ENCODE results near the gene SERPINB1.

GRCh38 chr6:2782356-2782708, 59.3 kb downstream of the SERPINB1 start:
- no peak for TF ChIP-seq EZH2 (IDR thresholded peaks at IDR 0.05; ENCODE audit: borderline replicate concordance, low read depth, low read length, severe bottlenecking)
- TF ChIP-seq CTCF (IDR thresholded peaks at IDR 0.05; ENCODE audit: borderline replicate concordance, extremely low read depth, low read length, poor library complexity, severe bottlenecking) = no peak
